Neuronal stem cell (in vitro differentiated cells): ENCODE results near the gene MGLL.

Source experiments
- DNase-seq: peaks from one replicate; pipeline ENCODE4 v3.0.0-alpha.2; 2013; ENCODE audit warnings: low spot score
- H2AFZ ChIP-seq: one replicate; pipeline ENCODE4 v1.6.1; 2013; ENCODE audit warnings: mild to moderate bottlenecking, low read length, inconsistent platforms
- H2AK5ac ChIP-seq: 2 replicates; pipeline ENCODE4 v1.6.1; 2013; ENCODE audit warnings: low read depth, mild to moderate bottlenecking, inconsistent platforms, low read length, moderate library complexity, mixed read lengths
- H2BK120ac ChIP-seq: 2 replicates; pipeline ENCODE4 v1.6.1; 2013; ENCODE audit warnings: low read depth, mild to moderate bottlenecking, inconsistent platforms, low read length, moderate library complexity, mixed read lengths
- H2BK12ac ChIP-seq: one replicate; pipeline ENCODE4 v1.6.1; 2013; ENCODE audit warnings: low read length, inconsistent platforms
- H2BK15ac ChIP-seq: 2 replicates; pipeline ENCODE4 v1.6.1; 2013; ENCODE audit warnings: mild to moderate bottlenecking, low read length, inconsistent platforms, mixed read lengths
- H2BK5ac ChIP-seq: one replicate; pipeline ENCODE4 v1.6.1; 2013; ENCODE audit warnings: inconsistent platforms, mild to moderate bottlenecking, low read length, moderate library complexity
- H3K14ac ChIP-seq: one replicate; pipeline ENCODE4 v1.6.1; 2013; ENCODE audit warnings: low read length, inconsistent platforms
- H3K18ac ChIP-seq: 2 replicates; pipeline ENCODE4 v1.6.1; 2013; ENCODE audit warnings: low read length, inconsistent platforms
- H3K23ac ChIP-seq: 2 replicates; pipeline ENCODE4 v1.6.1; 2013; ENCODE audit warnings: low read depth, mild to moderate bottlenecking, mixed read lengths, low read length, inconsistent platforms; ENCODE audit not compliant: poor library complexity
- H3K27ac ChIP-seq: replicated peaks from 3 replicates; pipeline ENCODE4 v1.5.1; 2013; ENCODE audit warnings: low read length, inconsistent platforms
- H3K27me3 ChIP-seq, 3 experiments: 2 replicates each; pipeline ENCODE4 v1.6.1; 2013; ENCODE audit warnings: low read length in 3 of 3, mild to moderate bottlenecking in 2 of 3, inconsistent platforms in 1 of 3, low read depth in 1 of 3, mixed read lengths in 1 of 3, moderate library complexity in 1 of 3; ENCODE audit not compliant: control insufficient read depth in 3 of 3, insufficient read depth in 3 of 3
- H3K36me3 ChIP-seq, 2 donors: replicated peaks in 1 of 2; 2 replicates each; pipeline ENCODE4 v1.6.1; 2013; ENCODE audit warnings: low read length in 2 of 2; ENCODE audit not compliant: control insufficient read depth in 2 of 2, insufficient read depth in 2 of 2
- H3K4ac ChIP-seq: 2 replicates; pipeline ENCODE4 v1.6.1; 2013; ENCODE audit warnings: inconsistent platforms, mild to moderate bottlenecking, low read length, moderate library complexity
- H3K4me1 ChIP-seq, 2 donors: 1 replicate in 1 of 2; 2 replicates in 1 of 2; pipeline ENCODE4 v1.6.1; 2013; ENCODE audit warnings: low read length in 2 of 2, low read depth in 1 of 2; ENCODE audit not compliant: control insufficient read depth in 2 of 2, insufficient read depth in 1 of 2
- H3K4me2 ChIP-seq: one replicate; pipeline ENCODE4 v1.6.1; 2013; ENCODE audit warnings: mild to moderate bottlenecking, low read length, inconsistent platforms; ENCODE audit not compliant: insufficient read depth, poor library complexity, severe bottlenecking
- H3K4me3 ChIP-seq, 2 donors: 2 replicates each; pipeline ENCODE4 v1.5.1; 2013; ENCODE audit warnings: low read length in 2 of 2, mild to moderate bottlenecking in 2 of 2, inconsistent platforms in 1 of 2, moderate library complexity in 1 of 2
- H3K79me1 ChIP-seq: one replicate; pipeline ENCODE4 v1.6.1; 2013; ENCODE audit warnings: low read depth, mild to moderate bottlenecking, inconsistent platforms, low read length, moderate library complexity
- H3K9ac ChIP-seq: one replicate; pipeline ENCODE4 v1.6.1; 2013; ENCODE audit warnings: mild to moderate bottlenecking, low read depth, low read length, inconsistent platforms; ENCODE audit not compliant: poor library complexity
- H3K9me3 ChIP-seq, 2 donors: replicated peaks in 1 of 2; 2 replicates each; pipeline versions ENCODE3 to v1.6.1; 2013; ENCODE audit warnings: low read length in 2 of 2, mild to moderate bottlenecking in 2 of 2, inconsistent platforms in 1 of 2, low read depth in 1 of 2, mixed read lengths in 1 of 2, moderate library complexity in 1 of 2; ENCODE audit not compliant: control insufficient read depth in 2 of 2, insufficient read depth in 1 of 2
- H4K8ac ChIP-seq: one replicate; pipeline ENCODE4 v1.6.1; 2013; ENCODE audit warnings: low read depth, mild to moderate bottlenecking, inconsistent platforms, low read length, moderate library complexity
- H4K91ac ChIP-seq: one replicate; pipeline ENCODE4 v1.6.1; 2013; ENCODE audit warnings: low read length, low read depth, mild to moderate bottlenecking, inconsistent platforms; ENCODE audit not compliant: poor library complexity
- WGBS, 2 donors: extraction: QIAGEN DNeasy Blood & Tissue Kit; methylation state at CpG; one replicate each; pipeline ENCODE4 v1.1.7; 2013; ENCODE audit warnings: missing lambda C conversion rate in 2 of 2, mixed read lengths in 1 of 2; ENCODE audit not compliant: insufficient read length in 2 of 2, insufficient replicate concordance in 1 of 2; ENCODE audit errors: extremely low coverage in 2 of 2; 5-methylcytosine and 5-hydroxymethylcytosine counted together

MGLL gene

DNA sequence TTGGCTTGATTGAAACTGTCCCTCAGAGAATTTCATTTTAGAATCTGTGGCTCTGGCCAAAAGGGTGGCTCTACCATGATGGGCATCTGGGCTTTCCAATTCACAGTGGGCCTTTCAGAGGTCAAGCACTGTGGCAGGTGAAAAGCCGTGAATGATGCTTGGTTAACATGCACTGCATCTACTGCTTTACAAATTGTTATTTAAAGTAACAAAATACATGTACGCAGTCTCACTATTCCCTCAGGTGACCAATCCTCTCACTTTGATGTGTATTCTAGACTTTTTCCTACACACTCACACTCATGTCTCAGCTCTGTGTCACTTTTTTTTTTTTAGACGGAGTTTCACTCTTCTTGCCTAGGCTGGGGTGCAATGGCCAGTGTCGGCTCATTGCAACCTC, 70.5 kb downstream of the MGLL start:
- no peak overlapping the region for H2BK15ac ChIP-seq
- no peak overlapping the region for H2BK12ac ChIP-seq
- H3K14ac ChIP-seq: no peak overlapping the region
- no peak overlapping the region for H3K4me3 ChIP-seq
- H2BK120ac ChIP-seq: no peak overlapping the region
- H3K79me1 ChIP-seq: no peaks in the 10 kb centered on the region
- no peak overlapping the region for H3K27ac ChIP-seq
- H3K9ac ChIP-seq: no peak overlapping the region
- no peaks in the 10 kb centered on the region for H3K36me3 ChIP-seq
- H3K4me1 ChIP-seq: peaks cover 4 to 20% of the 10 kb centered on the region in 2 donors
- no peaks in the 10 kb centered on the region for H3K9me3 ChIP-seq
- no peak overlapping the region for H3K4ac ChIP-seq
- no peak overlapping the region for H3K18ac ChIP-seq
- no peak overlapping the region for H2AFZ ChIP-seq
- H4K8ac ChIP-seq: no peak overlapping the region
- no peak overlapping the region for H3K4me2 ChIP-seq
- DNase-seq: no peak
- no peak overlapping the region for H4K91ac ChIP-seq
- H3K23ac ChIP-seq: no peak overlapping the region
- peaks cover 0 to 13% (median 0%) of the 10 kb centered on the region in 3 experiments for H3K27me3 ChIP-seq
- H2BK5ac ChIP-seq: no peak overlapping the region
- WGBS, 2 donors: no CpG with 5 or more reads among the region's 4 CpGs
- no peak overlapping the region for H2AK5ac ChIP-seq

DNA sequence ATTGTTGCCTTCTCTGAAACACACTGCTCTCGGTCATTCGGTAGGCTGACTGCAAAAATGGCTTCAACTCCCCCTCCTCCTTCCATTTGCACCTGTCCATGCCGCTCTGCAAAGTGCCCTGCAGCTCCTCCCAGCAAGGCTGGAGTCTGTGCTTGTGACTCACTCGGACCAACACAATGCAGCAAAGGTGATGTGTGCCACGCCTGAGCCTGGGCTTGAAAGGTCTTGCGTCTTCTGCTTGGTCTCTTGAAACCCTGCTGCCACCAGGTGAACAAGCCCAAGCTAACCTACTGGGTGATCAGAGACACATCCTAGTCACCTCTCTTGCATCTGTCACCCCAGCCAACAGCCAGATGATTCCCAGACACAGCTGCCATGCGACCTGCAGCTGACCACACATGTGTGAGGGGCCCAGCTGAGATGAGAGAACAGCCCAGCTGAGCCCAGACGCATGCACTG, 71.1 kb downstream of the MGLL start:
- Histone ChIP-seq H4K8ac (no peak overlapping the region), H3K9me3 (no peaks in the 10 kb centered on the region), H3K36me3 (no peaks in the 10 kb centered on the region), H3K79me1 (no peaks in the 10 kb centered on the region), H4K91ac (no peak overlapping the region), H3K23ac (no peak overlapping the region), H3K4me2 (no peak overlapping the region), H2AFZ (no peak overlapping the region), H3K27ac (no peak overlapping the region), H2BK120ac (no peak overlapping the region), H3K18ac (no peak overlapping the region), H3K14ac (no peak overlapping the region), H2BK12ac (no peak overlapping the region), H3K4me1 (peaks cover 4 to 20% of the 10 kb centered on the region in 2 donors), H3K27me3 (peaks cover 0 to 13% (median 0%) of the 10 kb centered on the region in 3 experiments), H3K9ac (no peak overlapping the region), H3K4me3 (no peak overlapping the region), H2BK15ac (no peak overlapping the region), H2BK5ac (no peak overlapping the region), H2AK5ac (no peak overlapping the region), H3K4ac (no peak overlapping the region)
- WGBS, 2 donors: no CpG with 5 or more reads among the region's 8 CpGs
- DNase-seq: no peak

DNA sequence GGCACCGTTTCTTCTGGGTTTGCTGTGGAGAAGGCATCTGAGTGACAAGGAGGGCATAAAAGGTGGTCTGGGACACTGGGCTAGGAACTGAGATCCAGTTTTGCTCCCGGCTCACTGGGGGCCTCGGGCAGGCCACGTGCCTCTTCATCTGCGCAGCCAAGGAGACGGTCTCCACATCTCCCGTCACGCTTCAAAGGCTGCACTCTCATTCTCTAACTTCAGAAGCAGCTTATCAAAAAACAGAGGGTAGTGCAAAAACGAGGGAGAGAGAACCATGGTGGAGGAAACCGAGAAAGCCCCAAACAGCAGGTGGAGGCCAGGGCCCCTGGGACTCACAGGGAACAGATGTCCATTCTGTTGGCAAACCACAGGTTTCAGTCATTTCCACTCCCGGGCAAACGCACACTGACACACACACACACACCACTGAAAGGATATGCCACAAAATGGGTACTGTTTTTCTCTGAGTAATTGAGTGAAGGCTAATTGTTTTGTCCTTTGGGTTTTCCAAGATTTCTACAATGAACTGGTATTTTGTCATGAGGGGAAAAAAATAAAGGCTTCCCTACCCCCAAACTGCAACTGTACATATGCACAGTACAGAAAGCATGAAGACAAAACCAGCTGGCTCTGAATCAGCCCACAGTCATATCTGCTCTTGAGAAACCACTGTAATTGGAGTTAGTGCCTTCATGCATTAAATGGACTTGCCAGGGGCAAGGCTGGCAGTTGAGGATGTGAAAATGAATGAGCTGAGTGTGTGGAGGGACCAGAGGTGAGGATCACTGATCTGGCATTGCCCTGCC, 71.9 kb downstream of the MGLL start:
- Histone ChIP-seq H2AFZ (no peak overlapping the region), H4K91ac (no peak overlapping the region), H2BK5ac (no peak overlapping the region), H3K4ac (no peak overlapping the region), H3K36me3 (no peaks in the 10 kb centered on the region), H4K8ac (no peak overlapping the region), H2BK12ac (no peak overlapping the region), H3K23ac (no peak overlapping the region), H2BK15ac (peak overlapping the region; percentile 46), H2AK5ac (peak overlapping the region; percentile 30), H3K9ac (no peak overlapping the region), H2BK120ac (no peak overlapping the region), H3K14ac (no peak overlapping the region), H3K4me2 (no peak overlapping the region), H3K18ac (peak overlapping the region; percentile 66), H3K9me3 (no peaks in the 10 kb centered on the region), H3K4me1 (peaks cover 4 to 20% of the 10 kb centered on the region in 2 donors), H3K27me3 (peaks cover 0 to 13% (median 0%) of the 10 kb centered on the region in 3 experiments), H3K27ac (no peak overlapping the region), H3K4me3 (no peak overlapping the region), H3K79me1 (no peaks in the 10 kb centered on the region)
- no peak for DNase-seq
- no CpG with 5 or more reads among the region's 12 CpGs for WGBS, 2 donors

DNA sequence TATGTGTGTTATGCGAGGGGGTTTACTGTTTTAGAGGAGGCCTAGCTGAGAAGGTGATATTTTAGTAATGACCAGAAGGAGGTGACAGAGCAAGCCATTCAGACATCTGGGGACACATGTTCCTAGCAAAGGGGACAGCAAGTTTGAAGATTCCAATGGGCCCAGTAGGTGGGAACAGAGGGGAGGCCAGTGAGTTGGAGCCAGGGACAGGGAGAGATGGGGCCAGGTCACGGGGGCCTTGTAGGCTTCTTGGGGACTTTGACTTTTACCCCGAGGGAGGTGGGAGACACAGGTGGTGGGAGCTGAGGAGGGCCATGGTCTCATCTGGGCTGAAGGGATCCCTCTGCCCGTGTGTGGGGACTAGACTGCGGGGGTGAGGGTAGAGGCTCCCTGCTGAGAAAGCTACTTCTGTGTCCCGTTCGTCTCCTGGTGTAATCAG, 72.5 kb downstream of the MGLL start:
- H4K91ac ChIP-seq: no peak overlapping the region
- no CpG with 5 or more reads among the region's 7 CpGs for WGBS, 2 donors
- H4K8ac ChIP-seq: no peak overlapping the region
- H3K14ac ChIP-seq: no peak overlapping the region
- H3K36me3 ChIP-seq: no peaks in the 10 kb centered on the region
- H3K9me3 ChIP-seq: no peaks in the 10 kb centered on the region
- no peak overlapping the region for H2AFZ ChIP-seq
- no peak overlapping the region for H2BK5ac ChIP-seq
- H3K23ac ChIP-seq: peak overlapping the region; percentile 9
- no peak overlapping the region for H3K4me2 ChIP-seq
- H3K4me1 ChIP-seq: peaks cover 4 to 20% of the 10 kb centered on the region in 2 donors
- no peak overlapping the region for H2BK120ac ChIP-seq
- H3K18ac ChIP-seq: peak overlapping the region; percentile 66
- H2AK5ac ChIP-seq: peak overlapping the region; percentile 30
- H3K4ac ChIP-seq: no peak overlapping the region
- H2BK12ac ChIP-seq: no peak overlapping the region
- peaks cover 0 to 13% (median 0%) of the 10 kb centered on the region in 3 experiments for H3K27me3 ChIP-seq
- no peak overlapping the region for H3K9ac ChIP-seq
- H3K4me3 ChIP-seq: no peak overlapping the region
- H2BK15ac ChIP-seq: peak overlapping the region; percentile 46
- no peaks in the 10 kb centered on the region for H3K79me1 ChIP-seq
- DNase-seq: no peak
- H3K27ac ChIP-seq: no peak overlapping the region
